Left ventricle myocardium inferior (tissue), 1 donor: ENCODE data around the gene PLPPR4. TPM values are rescaled to one million over a fixed set of nuclear protein-coding genes. Genes with fewer than 3 reads are reported as not detected.
A peak's percentile ranks its signal among the peaks of the same experiment; 100 is the strongest.
"Not testable (repeated sequence)": the region's sequence is repeated elsewhere in the genome, so short reads cannot be mapped to it uniquely, and the experiment has no call there.

Source experiments
- DNase-seq: peaks from one replicate; pipeline ENCODE4 v3.0.0-alpha.2; 2020
- H3K27ac ChIP-seq: fragments of 200-600 bp; replicated peaks from 2 replicates; pipeline ENCODE4 v1.8.0; 2021
- H3K27me3 ChIP-seq: fragments of 200-600 bp; 2 replicates; pipeline ENCODE4 v1.8.0; 2021; ENCODE audit warnings: low read depth
- H3K36me3 ChIP-seq: fragments of 200-600 bp; 2 replicates; pipeline ENCODE4 v1.8.0; 2021
- H3K4me1 ChIP-seq: fragments of 200-600 bp; 2 replicates; pipeline ENCODE4 v1.8.0; 2021
- H3K4me3 ChIP-seq: fragments of 200-600 bp; 2 replicates; pipeline ENCODE4 v1.8.0; 2021; ENCODE audit warnings: mild to moderate bottlenecking, moderate library complexity
- H3K9me3 ChIP-seq: fragments of 200-600 bp; replicated peaks from 2 replicates; pipeline ENCODE4 v1.8.0; 2021
- intact Hi-C: fragments of 100-400 bp; cut with micrococcal nuclease; formaldehyde crosslinking; loops from one replicate; pipeline ENCODE4 v1.11.0; 2022
- total RNA-seq: library from RNA; stranded (reverse); fragmentation: NEBNext Ultra II Directional; extraction: Animal tissue kit (Norgen Biotek cat#: 25700); gene quantifications from one replicate; pipeline ENCODE4 v1.2.1, GENCODE V29; 2021
- TF ChIP-seq, protein P1 (sequence below): fragments of 200-600 bp; IDR thresholded peaks from 2 replicates; pipeline ENCODE4 v1.8.0; 2021; ENCODE audit warnings: antibody characterized with exemption, mild to moderate bottlenecking, borderline replicate concordance
- donor health status: DM: no; HTN: yes; CAD: no; lungs with severe emphysema.

The PLPPR4 gene
- total RNA-seq, 1 donor from 2014 or later, result 0.11 TPM

DNA sequence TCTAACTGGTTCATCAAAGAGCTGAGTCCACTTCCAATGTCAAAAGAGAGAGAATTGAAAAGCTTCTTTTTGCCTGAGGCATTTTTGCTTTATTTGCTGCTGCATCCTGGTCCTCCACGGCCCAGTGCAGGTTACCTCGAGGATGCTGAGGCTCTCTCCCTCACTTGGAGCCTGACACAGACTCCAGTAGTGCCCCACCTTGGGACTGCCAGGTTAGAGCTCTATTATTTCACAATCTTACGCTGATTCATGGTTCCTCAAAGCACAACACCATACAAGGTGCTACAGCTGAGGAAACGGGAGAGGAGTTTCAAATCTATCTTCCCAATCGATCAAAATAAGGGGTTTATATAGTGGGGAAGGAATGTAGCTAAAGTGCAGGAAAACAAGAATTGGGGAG, 13.6 kb upstream of the PLPPR4 start:
- intact Hi-C loops, result no loop called here
- H3K9me3 ChIP-seq, result peaks cover 21% of the 10 kb centered on the region
- H3K27ac ChIP-seq, result no peak overlapping the region

DNA sequence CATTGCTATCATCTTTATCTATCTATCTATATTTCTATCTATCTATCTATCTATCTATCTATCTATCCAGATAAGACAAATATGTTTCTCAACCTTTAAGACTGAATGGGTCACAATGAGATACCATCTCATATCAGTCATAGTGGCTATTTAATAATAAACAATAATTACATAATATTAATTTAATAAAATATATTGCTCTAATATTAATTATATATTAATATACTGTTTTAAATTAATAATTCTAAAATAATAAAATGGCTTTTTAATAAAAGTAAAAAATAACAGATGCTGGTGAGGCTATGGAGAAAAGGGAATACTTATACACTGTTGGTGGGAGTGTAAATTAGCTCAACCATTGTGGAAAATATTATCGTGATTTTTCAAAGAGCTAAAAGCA, 13.0 kb upstream of the PLPPR4 start:
- intact Hi-C loops, result no loop called here
- TF ChIP-seq, protein P1, sequence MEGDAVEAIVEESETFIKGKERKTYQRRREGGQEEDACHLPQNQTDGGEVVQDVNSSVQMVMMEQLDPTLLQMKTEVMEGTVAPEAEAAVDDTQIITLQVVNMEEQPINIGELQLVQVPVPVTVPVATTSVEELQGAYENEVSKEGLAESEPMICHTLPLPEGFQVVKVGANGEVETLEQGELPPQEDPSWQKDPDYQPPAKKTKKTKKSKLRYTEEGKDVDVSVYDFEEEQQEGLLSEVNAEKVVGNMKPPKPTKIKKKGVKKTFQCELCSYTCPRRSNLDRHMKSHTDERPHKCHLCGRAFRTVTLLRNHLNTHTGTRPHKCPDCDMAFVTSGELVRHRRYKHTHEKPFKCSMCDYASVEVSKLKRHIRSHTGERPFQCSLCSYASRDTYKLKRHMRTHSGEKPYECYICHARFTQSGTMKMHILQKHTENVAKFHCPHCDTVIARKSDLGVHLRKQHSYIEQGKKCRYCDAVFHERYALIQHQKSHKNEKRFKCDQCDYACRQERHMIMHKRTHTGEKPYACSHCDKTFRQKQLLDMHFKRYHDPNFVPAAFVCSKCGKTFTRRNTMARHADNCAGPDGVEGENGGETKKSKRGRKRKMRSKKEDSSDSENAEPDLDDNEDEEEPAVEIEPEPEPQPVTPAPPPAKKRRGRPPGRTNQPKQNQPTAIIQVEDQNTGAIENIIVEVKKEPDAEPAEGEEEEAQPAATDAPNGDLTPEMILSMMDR, result no peak
- Histone ChIP-seq H3K27ac (no peak overlapping the region), H3K9me3 (peaks cover 15% of the 10 kb centered on the region), H3K4me3 (no peak overlapping the region), H3K27me3 (peaks cover 5% of the 10 kb centered on the region), H3K36me3 (no peaks in the 10 kb centered on the region), H3K4me1 (no peaks in the 10 kb centered on the region)
- DNase-seq, result no peak

More for the DNA sequence above, 13.6 kb upstream of the PLPPR4 start:
- no peak for DNase-seq
- Histone ChIP-seq H3K36me3 (no peaks in the 10 kb centered on the region), H3K27me3 (peaks cover 5% of the 10 kb centered on the region), H3K4me1 (no peaks in the 10 kb centered on the region), H3K4me3 (no peak overlapping the region)
- TF ChIP-seq, protein P1, result no peak

GRCh38 chr1:99252630-99253029, 11.7 kb upstream of the PLPPR4 start:
- intact Hi-C loops, result no loop called here
- DNase-seq, result no peak
- Histone ChIP-seq H3K36me3 (no peaks in the 10 kb centered on the region), H3K9me3 (peaks cover 4% of the 10 kb centered on the region), H3K27ac (no peak overlapping the region), H3K27me3 (peaks cover 5% of the 10 kb centered on the region), H3K4me3 (no peak overlapping the region), H3K4me1 (no peaks in the 10 kb centered on the region)
- TF ChIP-seq, protein P1, result no peak

GRCh38 chr1:99260402-99260801, 3.9 kb upstream of the PLPPR4 start:
- intact Hi-C loops, result not testable (repeated sequence)

GRCh38 chr1:99265124-99265523, 832 bp downstream of the PLPPR4 start:
- no peak for DNase-seq
- peaks cover 14% of the 10 kb centered on the region for H3K4me1 ChIP-seq
- peaks cover 3% of the 10 kb centered on the region for H3K9me3 ChIP-seq
- no peak overlapping the region for H3K27ac ChIP-seq
- TF ChIP-seq, protein P1, result no peak
- peak overlapping the region; percentile 66 for H3K4me3 ChIP-seq
- no peaks in the 10 kb centered on the region for H3K36me3 ChIP-seq
- intact Hi-C loops, result no loop called here
- peaks cover 24% of the 10 kb centered on the region for H3K27me3 ChIP-seq

More at GRCh38 chr1:99260402-99260801, 3.9 kb upstream of the PLPPR4 start:
- H3K27ac ChIP-seq, DNase-seq, H3K36me3 ChIP-seq, H3K4me3 ChIP-seq, H3K9me3 ChIP-seq: not testable (repeated sequence)
- peaks cover 21% of the 10 kb centered on the region for H3K27me3 ChIP-seq
- peaks cover 14% of the 10 kb centered on the region for H3K4me1 ChIP-seq

DNA sequence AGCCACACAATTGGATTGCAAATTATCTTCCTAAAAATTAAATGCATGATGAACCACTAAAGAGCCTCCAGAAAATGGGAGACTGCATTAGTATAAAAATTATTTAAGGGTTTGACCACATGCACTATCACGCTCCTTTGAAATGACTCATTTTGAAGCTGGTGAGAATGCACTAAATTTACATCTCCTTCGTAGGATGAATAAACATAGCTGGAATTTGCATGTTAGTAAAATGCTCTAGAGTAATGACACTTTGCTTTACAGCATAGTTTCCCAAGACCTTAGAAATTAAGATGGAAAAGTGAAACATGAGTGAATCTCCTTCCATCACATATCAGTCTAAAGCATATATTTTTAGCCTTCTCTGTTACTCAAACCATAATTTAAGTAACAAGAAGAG, 2.4 kb downstream of the PLPPR4 start:
- DNase-seq, result no peak
- Histone ChIP-seq H3K4me1 (peaks cover 14% of the 10 kb centered on the region), H3K4me3 (no peak overlapping the region), H3K27me3 (peaks cover 24% of the 10 kb centered on the region), H3K36me3 (no peaks in the 10 kb centered on the region), H3K27ac (no peak overlapping the region), H3K9me3 (no peaks in the 10 kb centered on the region)
- TF ChIP-seq, protein P1, result no peak
- intact Hi-C loops, result no loop called here
